Fibroblast of upper back skin (primary cell): ENCODE data around the gene MEGF8.
A peak's percentile ranks its signal among the peaks of the same experiment; 100 is the strongest.
"Not testable (repeated sequence)": the region's sequence is repeated elsewhere in the genome, so short reads cannot be mapped to it uniquely, and the experiment has no call there.

ENCODE experiments used
- DNase-seq: peaks from one replicate; pipeline ENCODE4 v3.0.0-alpha.2; 2013

The MEGF8 gene

GRCh38 chr19:42311657-42312056 is 13.8 kb upstream of the MEGF8 start:
- no peak for DNase-seq

- DNase-seq, result no peak
Observed at GRCh38 chr19:42312370-42312769, 13.1 kb upstream of the MEGF8 start.

GRCh38 chr19:42313096-42313839 is 12.2 kb upstream of the MEGF8 start, which contains the start of gene TMEM145:
Gene TMEM145 (plus strand): TSS chr19:42313309. CDS start chr19:42313377, 68 bp downstream.
- peak; percentile 30 for DNase-seq

GRCh38 chr19:42313840-42314755 is 11.3 kb upstream of the MEGF8 start:
- no peak for DNase-seq

GRCh38 chr19:42315024-42315423 is 10.4 kb upstream of the MEGF8 start:
- DNase-seq, result no peak

- DNase-seq, result peak; percentile 21
Observed at GRCh38 chr19:42316223-42317211, 8.9 kb upstream of the MEGF8 start.

- no peak for DNase-seq
Observed at GRCh38 chr19:42317535-42317934, 7.9 kb upstream of the MEGF8 start.

- no peak for DNase-seq
Observed at GRCh38 chr19:42322305-42322704, 3.1 kb upstream of the MEGF8 start.

- no peak for DNase-seq
Observed at GRCh38 chr19:42323473-42323851, 2.0 kb upstream of the MEGF8 start.

GRCh38 chr19:42323852-42324654 is 1.4 kb upstream of the MEGF8 start:
- DNase-seq, result no peak

GRCh38 chr19:42324655-42325307 is 654 bp upstream of the MEGF8 start:
- DNase-seq, result no peak

- no peak for DNase-seq
Observed at GRCh38 chr19:42325896-42326771, 699 bp downstream of the MEGF8 start.

GRCh38 chr19:42326969-42327368 is 1.5 kb downstream of the MEGF8 start:
- DNase-seq, result no peak

GRCh38 chr19:42327381-42327780 is 1.9 kb downstream of the MEGF8 start:
- no peak for DNase-seq

GRCh38 chr19:42328106-42328505 is 2.7 kb downstream of the MEGF8 start:
- no peak for DNase-seq

- no peak for DNase-seq
Observed at GRCh38 chr19:42328854-42329253, 3.4 kb downstream of the MEGF8 start.

GRCh38 chr19:42330241-42330711 is 4.8 kb downstream of the MEGF8 start:
- DNase-seq, result peak; percentile 80

- not testable (repeated sequence) for DNase-seq
Observed at GRCh38 chr19:42331333-42331732, 5.9 kb downstream of the MEGF8 start.

- no peak for DNase-seq
Observed at GRCh38 chr19:42332059-42332458, 6.6 kb downstream of the MEGF8 start.

GRCh38 chr19:42333018-42333417 is 7.6 kb downstream of the MEGF8 start:
- DNase-seq, result no peak
